GM12891 (cell line): ENCODE data around the gene UQCC2.

ENCODE experiments used
- PAX5 ChIP-seq: IDR thresholded peaks from 2 replicates; pipeline ENCODE4 v1.6.1; 2011; ENCODE audit warnings: low read length, moderate library complexity, mild to moderate bottlenecking; ENCODE audit not compliant: insufficient read depth, severe bottlenecking
- POLR2A ChIP-seq: IDR thresholded peaks from 2 replicates; pipeline ENCODE4 v1.6.1; 2011; ENCODE audit warnings: low read depth, low read length, control low read depth
- POLR2AphosphoS5 ChIP-seq: IDR thresholded peaks from 2 replicates; pipeline ENCODE4 v1.6.1; 2011; ENCODE audit warnings: low read depth, low read length, control low read depth
- POU2F2 ChIP-seq: IDR thresholded peaks from 2 replicates; pipeline ENCODE4 v1.6.1; 2011; ENCODE audit warnings: low read depth, mild to moderate bottlenecking, control low read depth, low read length, moderate library complexity
- SPI1 ChIP-seq: IDR thresholded peaks from 2 replicates; pipeline ENCODE4 v1.6.1; 2011; ENCODE audit warnings: low read depth, low read length, control low read depth

DNA sequence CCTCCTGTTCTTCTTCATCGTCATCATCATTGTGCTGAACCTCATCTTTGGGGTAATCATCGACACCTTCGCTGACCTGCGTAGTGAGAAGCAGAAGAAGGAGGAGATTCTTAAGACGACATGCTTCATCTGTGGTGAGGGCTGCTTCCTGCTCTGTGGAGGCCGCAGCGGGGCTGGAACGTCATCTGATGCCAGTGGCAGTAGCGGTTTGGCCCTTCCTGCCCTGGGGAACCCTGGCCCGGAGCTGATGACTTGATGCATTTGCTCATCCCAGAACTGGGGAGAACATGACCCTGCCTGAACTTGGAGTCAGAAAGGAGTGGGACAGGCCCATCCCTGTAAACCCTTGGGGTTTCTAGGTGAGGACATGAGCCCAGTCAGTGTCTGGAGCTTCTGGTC, 18.7 kb downstream of the UQCC2 start:
- TF ChIP-seq POLR2A (no peak), POU2F2 (no peak), POLR2AphosphoS5 (no peak), PAX5 (no peak), SPI1 (no peak)
